GM12892 (cell line): ENCODE results near the gene CATSPER2.
"Not testable (repeated sequence)": the region's sequence is repeated elsewhere in the genome, so short reads cannot be mapped to it uniquely, and the experiment has no call there.

Experiments
- POLR2A ChIP-seq: IDR thresholded peaks from 2 replicates; pipeline ENCODE4 v1.6.1; 2011; ENCODE audit warnings: low read depth, low read length, control low read depth
- POLR2AphosphoS5 ChIP-seq: IDR thresholded peaks from 2 replicates; pipeline ENCODE4 v1.6.1; 2011; ENCODE audit warnings: low read depth, low read length, control low read depth

GRCh38 chr15:43617750-43618149 lies 30.9 kb downstream of the CATSPER2 start:
- not testable (repeated sequence) for TF ChIP-seq POLR2AphosphoS5, POLR2A
